ENCODE results near the gene HDAC4. TPM values are rescaled to one million over a fixed set of nuclear protein-coding genes. Genes with fewer than 3 reads are reported as not detected.

The HDAC4 gene
- total and polyA plus RNA-seq, 2 experiments from 2014 or later = 8.1 to 41.8 TPM

GRCh38 chr2:239150125-239151011 is 250.5 kb downstream of the HDAC4 start:
- Histone ChIP-seq H3K27ac (ENCODE audit: low read depth) (no peak overlapping the region), H3K9me2 (ENCODE audit: insufficient read depth) (no peaks in the 10 kb centered on the region), H4K20me1 (replicated peaks; ENCODE audit: insufficient read depth) (no peaks in the 10 kb centered on the region; the same call in 1 of the 2 replicates), H3F3A (replicated peaks; ENCODE audit: low read depth) (no peaks in the 10 kb centered on the region), H2AFZ (no peak overlapping the region), H3K4me1 (ENCODE audit: insufficient read depth) (no peaks in the 10 kb centered on the region), H3K4me2 (no peak overlapping the region), H3K79me2 (replicated peaks; ENCODE audit: insufficient read depth) (no peaks in the 10 kb centered on the region), H3K27me3 (ENCODE audit: insufficient read depth) (no peaks in the 10 kb centered on the region), H3K36me3 (ENCODE audit: insufficient read depth) (no peaks in the 10 kb centered on the region), H3K4me3 (no peak overlapping the region)
- Mint-ChIP-seq H3K36me3 (ENCODE audit: low read depth) (peaks cover 32% of the 10 kb centered on the region), H3K4me1 (no peaks in the 10 kb centered on the region; the same call in 2 of the 3 replicates), H3K9me3 (no peaks in the 10 kb centered on the region), H3K4me3 (no peak overlapping the region), H3K27ac (no peak overlapping the region), H3K27me3 (ENCODE audit: insufficient read depth, low read depth, poor library complexity) (peaks cover 11% of the 10 kb centered on the region)
- DNase-seq (ENCODE audit: low spot score) (no peak), ATAC-seq (no peak)
- TF ChIP-seq ETS1 (IDR thresholded peaks at IDR 0.05) (no peak), EZH2 (IDR thresholded peaks at IDR 0.05; ENCODE audit: low read depth, unreplicated experiment) (no peak), JUNB (IDR thresholded peaks at IDR 0.05; ENCODE audit: unreplicated experiment) (no peak), STAT1 (IDR thresholded peaks at IDR 0.05; ENCODE audit: unreplicated experiment) (no peak), ZNF331 (CRISPR knock-in tag; IDR thresholded peaks at IDR 0.05; ENCODE audit: low read depth) (no peak)

GRCh38 chr2:239149501-239149900 is 251.3 kb downstream of the HDAC4 start:
- H3K4me3 ChIP-seq = no peak overlapping the region
- H2AFZ ChIP-seq = no peak overlapping the region
- peaks cover 4% of the 10 kb centered on the region; the same call in 1 of the 2 replicates for H4K20me1 ChIP-seq (replicated peaks; ENCODE audit: insufficient read depth)
- Mint-ChIP-seq H3K9me3 (no peaks in the 10 kb centered on the region), H3K4me1 (no peaks in the 10 kb centered on the region; the same call in 2 of the 3 replicates), H3K4me3 (no peak overlapping the region), H3K27me3 (ENCODE audit: insufficient read depth, low read depth, poor library complexity) (peaks cover 11% of the 10 kb centered on the region), H3K36me3 (ENCODE audit: low read depth) (peaks cover 30% of the 10 kb centered on the region), H3K27ac (no peak overlapping the region)
- no peaks in the 10 kb centered on the region for H3K79me2 ChIP-seq (replicated peaks; ENCODE audit: insufficient read depth)
- no peak overlapping the region for H3K27ac ChIP-seq (ENCODE audit: low read depth)
- no peaks in the 10 kb centered on the region for H3K27me3 ChIP-seq (ENCODE audit: insufficient read depth)
- no peaks in the 10 kb centered on the region for H3F3A ChIP-seq (replicated peaks; ENCODE audit: low read depth)
- DNase-seq (ENCODE audit: low spot score) = no peak
- no peaks in the 10 kb centered on the region for H3K4me1 ChIP-seq (ENCODE audit: insufficient read depth)
- no peak for ATAC-seq
- no peaks in the 10 kb centered on the region for H3K9me2 ChIP-seq (ENCODE audit: insufficient read depth)
- no peak overlapping the region for H3K4me2 ChIP-seq
- H3K36me3 ChIP-seq (ENCODE audit: insufficient read depth) = no peaks in the 10 kb centered on the region
- TF ChIP-seq JUNB (IDR thresholded peaks at IDR 0.05; ENCODE audit: unreplicated experiment) (no peak), EZH2 (IDR thresholded peaks at IDR 0.05; ENCODE audit: low read depth, unreplicated experiment) (no peak), CREB1 (CRISPR knock-in tag; IDR thresholded peaks at IDR 0.05; ENCODE audit: low read depth) (no peak), NANOG (IDR thresholded peaks at IDR 0.05; ENCODE audit: borderline replicate concordance) (no peak), ZNF114 (CRISPR knock-in tag; IDR thresholded peaks at IDR 0.05) (no peak), REST (IDR thresholded peaks at IDR 0.05; ENCODE audit: unreplicated experiment) (no peak), ETS1 (IDR thresholded peaks at IDR 0.05) (no peak), CTCF (conservative IDR thresholded peaks at IDR 0.05; ENCODE audit: low read depth in 2 of 2) (no peak), POLR2AphosphoS5 (IDR thresholded peaks at IDR 0.05; ENCODE audit: low read depth) (no peak)

All from GM23338 (cell line).